Caki2 (cell line): ENCODE results near the gene PKD2. TPM values are rescaled to one million over a fixed set of nuclear protein-coding genes. Genes with fewer than 3 reads are reported as not detected.

ENCODE experiments used
- total RNA-seq: library from RNA; depleted of rRNA; stranded (reverse); fragments of >200 nt; shearing (Covaris generic); gene quantifications from 2 replicates; pipeline ENCODE4 v1.2.3, GENCODE V29; 2014; ENCODE audit warnings: low replicate concordance; rRNA removed

The PKD2 gene
- total RNA-seq, 1 experiment from 2014 or later = 38.8 TPM

Other genes starting within 250 kb of the PKD2 start
- gene IBSP, start 208.1 kb upstream of the PKD2 start, total RNA-seq = not detected in 2 replicates
- gene MEPE, start 174.7 kb upstream of the PKD2 start, total RNA-seq = not detected in 2 replicates
- gene SPP1, start 31.9 kb upstream of the PKD2 start, total RNA-seq = 7,203 and 7,403 TPM in 2 replicates
- gene ABCG2, start 151.0 kb downstream of the PKD2 start, total RNA-seq = 1.2 and 12.8 TPM in 2 replicates